SK-N-MC (cell line): ENCODE measurements around the gene HSD17B3.

Source experiments
- DNase-seq: peaks from one replicate; pipeline ENCODE4 v3.0.0-alpha.2; 2011; ENCODE audit warnings: low read depth, low spot score
- H3K27ac ChIP-seq: fragments of 200-600 bp; sonication (generic); 2 replicates; pipeline ENCODE4 v1.5.1; 2016; ENCODE audit warnings: mixed run types
- H3K36me3 ChIP-seq: fragments of 200-600 bp; sonication (generic); 2 replicates; pipeline ENCODE4 v1.6.1; 2017; ENCODE audit warnings: antibody characterized with exemption, low read length, mixed read lengths; ENCODE audit not compliant: insufficient read depth
- H3K4me3 ChIP-seq: fragments of 200-600 bp; sonication (generic); 2 replicates; pipeline ENCODE4 v1.5.1; 2016
- H3K9ac ChIP-seq: fragments of 200-600 bp; sonication (generic); 2 replicates; pipeline ENCODE4 v1.8.0; 2017; ENCODE audit warnings: mixed run types, mixed read lengths; ENCODE audit not compliant: insufficient read length
- H3K9me3 ChIP-seq: fragments of 200-600 bp; sonication (generic); 2 replicates; pipeline ENCODE4 v1.6.1; 2017; ENCODE audit warnings: low read depth, mild to moderate bottlenecking, antibody characterized with exemption, low read length, moderate library complexity, mixed read lengths
- EZH2 ChIP-seq: fragments of 200-600 bp; sonication (generic); IDR thresholded peaks from one replicate; pipeline ENCODE4 v1.6.1; 2017; ENCODE audit warnings: antibody characterized with exemption
- FOXP2 ChIP-seq: optimal IDR thresholded peaks from 2 replicates; pipeline ENCODE3; 2011; ENCODE audit warnings: mild to moderate bottlenecking, moderate library complexity; ENCODE audit not compliant: insufficient read depth; ENCODE audit errors: extremely low read length, control extremely low read depth
- POLR2AphosphoS5 ChIP-seq: IDR thresholded peaks from 2 replicates; pipeline ENCODE4 v1.6.1; 2012; ENCODE audit warnings: mild to moderate bottlenecking, low read depth, low read length, borderline replicate concordance

Gene HSD17B3

DNA sequence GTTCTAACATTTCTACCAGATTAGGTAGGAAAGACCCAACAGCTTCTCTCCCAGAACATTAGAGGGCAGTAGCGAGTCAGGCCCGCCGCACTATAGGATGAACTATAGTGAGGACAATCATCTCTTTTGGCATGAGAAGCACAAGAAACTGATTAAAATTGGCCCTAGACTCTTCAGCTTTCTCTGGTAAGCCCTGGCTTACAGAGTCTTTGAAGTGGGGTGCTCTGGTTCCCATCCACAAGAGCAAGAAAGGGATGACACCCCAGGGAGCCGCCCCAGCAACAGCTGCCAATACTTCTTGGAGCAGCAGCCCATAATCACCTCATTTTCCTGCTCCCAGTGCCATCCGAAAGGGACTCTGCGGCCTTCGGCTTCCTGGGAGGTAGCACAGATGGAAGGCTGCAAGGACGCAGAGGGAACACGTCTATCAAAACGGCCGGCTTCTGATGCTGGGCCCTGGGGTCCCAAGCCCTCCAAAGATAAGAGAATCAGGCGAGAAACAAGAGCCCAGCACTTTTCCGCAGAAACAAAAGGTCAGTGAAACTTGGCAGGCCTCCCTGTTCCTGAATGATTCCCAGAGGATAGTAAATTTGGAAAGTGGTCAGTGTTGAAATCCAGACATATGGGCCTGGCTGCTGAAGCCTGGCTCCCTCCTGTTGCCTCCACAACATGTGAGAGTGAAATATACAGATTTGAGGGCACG is 69.3 kb downstream of the HSD17B3 start:
- H3K4me3 ChIP-seq, result no peak overlapping the region
- DNase-seq, result no peak
- H3K9me3 ChIP-seq, result no peaks in the 10 kb centered on the region

DNA sequence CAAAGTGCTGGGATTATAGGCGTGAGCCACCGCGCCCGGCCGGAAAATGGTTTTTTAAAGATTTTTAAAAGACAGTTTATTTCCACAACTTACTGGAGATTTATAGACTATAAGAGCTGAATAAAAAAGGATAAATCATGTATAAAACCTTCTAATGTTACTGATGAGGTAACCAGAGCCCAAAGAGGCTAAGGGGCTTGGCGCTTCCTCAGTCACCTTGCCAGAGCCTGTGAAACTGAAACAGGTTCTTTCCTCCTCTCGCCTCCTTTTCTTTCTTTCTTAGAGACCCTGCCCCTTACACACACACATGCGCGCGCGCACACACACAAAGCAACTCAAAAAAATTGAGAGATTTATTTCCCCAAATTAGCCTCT is 69.8 kb downstream of the HSD17B3 start:
- H3K36me3 ChIP-seq, result no peaks in the 10 kb centered on the region
- H3K27ac ChIP-seq, result no peak overlapping the region
- H3K9me3 ChIP-seq, result no peaks in the 10 kb centered on the region
- no peak overlapping the region for H3K9ac ChIP-seq
- H3K4me3 ChIP-seq, result no peak overlapping the region
- DNase-seq, result no peak
- TF ChIP-seq EZH2, result no peak
- no peak for TF ChIP-seq FOXP2
- TF ChIP-seq POLR2AphosphoS5, result no peak

More for the DNA sequence above, 69.3 kb downstream of the HSD17B3 start:
- Histone ChIP-seq H3K9ac (no peak overlapping the region), H3K36me3 (no peaks in the 10 kb centered on the region), H3K27ac (no peak overlapping the region)
- no peak for TF ChIP-seq POLR2AphosphoS5
- TF ChIP-seq FOXP2, result no peak
- TF ChIP-seq EZH2, result no peak

DNA sequence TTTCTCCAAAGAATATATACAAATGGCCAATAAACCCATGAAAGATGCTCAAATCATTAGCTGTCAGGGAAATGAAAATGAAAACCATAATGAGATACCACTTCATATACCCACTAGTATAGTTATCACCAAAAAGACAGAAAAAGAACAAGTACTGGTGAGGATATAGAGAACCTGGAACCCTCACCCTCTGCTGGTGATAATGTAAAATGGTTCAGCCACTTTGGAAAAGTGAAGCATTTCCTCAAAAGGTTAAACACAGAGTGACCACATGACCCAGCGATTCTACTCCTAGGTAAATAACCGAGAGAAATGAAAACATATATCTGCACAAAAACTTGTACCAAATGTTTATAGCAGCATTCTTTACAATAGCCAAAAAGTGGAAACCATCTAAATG is 72.0 kb downstream of the HSD17B3 start:
- no peak overlapping the region for H3K9ac ChIP-seq
- no peak for DNase-seq
- no peaks in the 10 kb centered on the region for H3K36me3 ChIP-seq
- no peaks in the 10 kb centered on the region for H3K9me3 ChIP-seq
- TF ChIP-seq FOXP2, result no peak
- no peak for TF ChIP-seq EZH2
- no peak for TF ChIP-seq POLR2AphosphoS5
- H3K27ac ChIP-seq, result no peak overlapping the region
- no peak overlapping the region for H3K4me3 ChIP-seq

DNA sequence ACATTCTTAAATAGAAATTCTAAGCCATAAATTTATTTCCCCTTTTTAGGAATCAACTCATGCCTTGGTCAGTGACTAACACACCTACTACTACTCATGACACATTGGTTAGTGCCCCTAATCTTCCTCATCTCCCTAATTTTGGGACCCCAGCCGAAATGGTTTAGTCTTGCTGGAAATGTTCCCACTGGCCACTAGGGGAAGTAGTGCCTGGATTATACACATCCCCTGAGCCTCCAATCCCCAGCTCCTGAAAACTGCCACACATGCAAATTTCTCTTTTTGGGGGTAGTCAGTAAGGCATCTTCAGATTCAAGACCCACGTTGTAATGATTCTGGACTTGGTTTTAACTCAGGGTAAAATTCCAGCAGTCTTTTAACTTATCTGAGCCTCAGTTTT is 79.8 kb downstream of the HSD17B3 start:
- Histone ChIP-seq H3K4me3 (no peak overlapping the region), H3K27ac (no peak overlapping the region), H3K9ac (no peak overlapping the region), H3K36me3 (no peaks in the 10 kb centered on the region), H3K9me3 (no peaks in the 10 kb centered on the region)
- TF ChIP-seq POLR2AphosphoS5 (no peak), EZH2 (no peak), FOXP2 (no peak)
- no peak for DNase-seq

DNA sequence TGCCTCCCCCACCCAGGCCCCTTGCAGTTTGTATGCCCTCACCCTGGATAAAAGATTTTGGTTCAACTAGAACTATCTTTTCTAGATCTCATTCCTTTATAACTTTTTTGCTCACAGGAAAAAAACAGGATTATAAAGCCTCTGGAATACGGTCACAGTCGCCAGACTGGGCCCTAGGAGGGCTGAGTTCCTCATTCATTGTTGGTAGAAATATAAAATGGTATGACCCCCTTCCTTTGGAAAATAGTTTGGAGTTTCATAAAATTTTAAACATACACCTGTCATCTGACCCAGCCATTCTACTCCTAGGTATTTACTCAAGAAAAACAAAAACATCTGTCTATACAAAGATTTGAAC is 82.1 kb downstream of the HSD17B3 start:
- no peak for DNase-seq
- Histone ChIP-seq H3K36me3 (no peaks in the 10 kb centered on the region), H3K27ac (no peak overlapping the region), H3K4me3 (no peak overlapping the region), H3K9ac (no peak overlapping the region), H3K9me3 (no peaks in the 10 kb centered on the region)
- no peak for TF ChIP-seq FOXP2
- TF ChIP-seq EZH2, result no peak
- TF ChIP-seq POLR2AphosphoS5, result no peak

DNA sequence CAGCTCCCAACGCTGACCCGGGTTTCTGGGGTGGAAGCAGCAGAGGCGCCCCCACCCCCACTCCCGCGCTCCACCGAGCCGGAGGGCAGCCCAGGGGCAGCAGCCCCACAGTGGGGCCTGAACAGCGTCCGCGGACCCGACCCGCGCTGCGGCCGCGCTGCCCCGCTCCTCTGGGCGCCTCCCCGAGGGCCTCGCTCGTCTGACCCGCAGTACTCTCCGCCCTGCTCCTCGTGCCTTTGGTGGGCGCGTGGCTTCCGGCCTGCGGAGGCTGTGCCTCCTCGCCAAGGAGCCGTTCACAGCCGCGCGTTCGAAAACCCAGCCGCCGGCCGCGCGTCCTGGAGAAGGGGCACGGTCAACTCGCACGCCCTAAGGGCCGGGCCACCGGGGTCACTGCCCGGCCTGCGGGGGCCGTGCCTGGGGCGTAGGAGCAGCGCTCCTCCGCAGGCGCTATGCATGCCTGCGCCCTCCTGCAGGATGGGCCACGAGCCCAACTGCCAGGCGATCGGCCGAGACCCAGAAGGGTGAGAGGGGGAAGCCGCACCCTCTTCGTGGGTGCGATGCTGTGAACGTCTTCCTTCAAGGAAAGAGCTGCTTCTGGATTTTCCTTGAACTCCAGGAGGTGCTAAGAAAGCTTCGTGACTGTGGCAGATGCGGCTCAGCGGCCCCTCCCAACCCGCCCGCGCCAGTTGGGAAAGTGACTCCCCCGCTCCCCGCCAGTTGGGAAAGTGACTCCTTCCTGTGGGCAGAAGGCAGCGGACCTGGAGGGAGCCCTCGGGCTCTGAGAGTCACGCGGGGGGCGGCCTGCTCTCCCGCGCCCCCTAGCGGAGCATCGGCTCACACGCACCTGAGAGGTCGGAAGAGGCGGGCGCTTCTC is 82.7 kb downstream of the HSD17B3 start:
- no peak for DNase-seq
- H3K4me3 ChIP-seq, result no peak overlapping the region

DNA sequence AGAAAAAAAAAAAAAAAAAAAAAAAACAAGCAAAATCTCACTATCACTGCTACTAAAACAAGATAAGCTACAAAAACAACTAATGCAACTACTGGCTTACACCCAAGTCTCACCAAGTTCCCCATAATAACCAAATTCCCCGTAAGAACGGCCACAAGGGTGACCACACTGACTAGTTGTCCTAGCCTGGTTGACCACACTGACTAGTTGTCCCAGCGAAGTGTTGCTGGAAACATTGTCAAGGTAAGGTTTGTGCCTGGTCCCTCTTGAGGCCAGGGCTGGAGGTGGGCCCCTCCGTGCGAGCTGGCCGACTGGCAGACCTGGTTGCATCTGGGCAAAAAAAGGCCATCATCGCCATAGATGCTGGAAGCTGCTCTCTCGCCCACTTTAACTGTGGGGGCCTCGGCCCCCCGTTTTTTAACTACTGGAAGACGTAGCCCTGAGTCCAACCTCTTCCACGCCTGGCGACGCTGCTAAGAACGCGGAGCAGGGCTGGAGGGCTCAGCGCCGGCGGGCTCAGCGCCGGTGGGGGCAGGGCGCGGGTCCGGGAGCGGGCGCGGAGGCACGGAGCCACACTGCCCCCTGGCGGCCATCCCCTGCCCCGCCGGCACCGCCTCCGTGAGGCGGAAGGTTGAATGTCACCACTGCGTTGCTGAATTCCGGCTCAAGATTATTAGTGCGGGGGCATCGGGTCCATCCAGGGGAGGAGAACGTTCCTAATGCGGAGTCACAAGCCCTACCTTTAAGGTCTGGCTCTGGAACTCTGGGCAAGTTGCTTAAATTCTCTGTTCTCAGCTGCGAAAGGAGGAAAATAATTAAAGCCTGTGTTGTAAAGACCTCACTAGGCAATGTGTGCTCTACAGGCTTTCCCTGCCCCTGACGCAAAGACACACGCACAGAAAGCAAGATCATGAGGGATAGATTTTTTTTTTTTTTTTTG is 84.0 kb downstream of the HSD17B3 start:
- no peak overlapping the region for H3K27ac ChIP-seq

More for the DNA sequence above, 82.7 kb downstream of the HSD17B3 start:
- Histone ChIP-seq H3K27ac (no peak overlapping the region), H3K9me3 (no peaks in the 10 kb centered on the region), H3K36me3 (no peaks in the 10 kb centered on the region), H3K9ac (no peak overlapping the region)
- no peak for TF ChIP-seq EZH2
- TF ChIP-seq FOXP2, result no peak
- no peak for TF ChIP-seq POLR2AphosphoS5

DNA sequence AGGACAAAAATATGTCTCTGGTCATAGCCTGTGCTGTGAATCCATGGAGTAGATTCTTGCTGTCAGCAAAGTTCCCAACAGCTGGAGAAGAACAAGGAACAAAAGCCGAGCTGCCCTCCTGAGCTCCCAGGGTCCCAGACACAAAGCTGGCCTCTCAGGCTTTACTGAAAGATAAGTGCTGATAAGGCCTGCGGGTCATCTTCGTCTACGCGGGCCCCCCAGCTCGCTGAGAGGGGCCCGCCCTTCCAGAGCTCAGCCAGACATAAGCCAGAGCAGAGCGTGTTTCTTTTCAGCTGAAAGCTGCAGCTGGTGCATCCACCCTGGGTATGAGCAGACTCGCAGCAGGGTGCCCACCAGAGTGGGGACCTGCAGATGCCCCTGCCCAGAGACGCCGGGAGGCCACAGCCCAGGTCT is 84.7 kb downstream of the HSD17B3 start:
- TF ChIP-seq EZH2 (no peak), FOXP2 (no peak), POLR2AphosphoS5 (no peak)
- no peaks in the 10 kb centered on the region for H3K9me3 ChIP-seq
- no peak overlapping the region for H3K27ac ChIP-seq

More for the DNA sequence above, 84.0 kb downstream of the HSD17B3 start:
- DNase-seq, result peak; percentile 16
- Histone ChIP-seq H3K4me3 (peak overlapping the region; percentile 51), H3K9ac (peak overlapping the region; percentile 68), H3K36me3 (no peaks in the 10 kb centered on the region), H3K9me3 (no peaks in the 10 kb centered on the region)
- TF ChIP-seq FOXP2 (peak; percentile 48), EZH2 (no peak)

More for the DNA sequence above, 84.7 kb downstream of the HSD17B3 start:
- no peak overlapping the region for H3K4me3 ChIP-seq
- H3K36me3 ChIP-seq, result no peaks in the 10 kb centered on the region
- no peak overlapping the region for H3K9ac ChIP-seq
- no peak for DNase-seq
